Effector CD4-positive, alpha-beta T cell (primary cell): Measurements from ENCODE around the gene ADGRG1.

Experiments
- DNase-seq: peaks from one replicate; pipeline ENCODE4 v3.0.0-alpha.2; 2020

Gene ADGRG1

DNA sequence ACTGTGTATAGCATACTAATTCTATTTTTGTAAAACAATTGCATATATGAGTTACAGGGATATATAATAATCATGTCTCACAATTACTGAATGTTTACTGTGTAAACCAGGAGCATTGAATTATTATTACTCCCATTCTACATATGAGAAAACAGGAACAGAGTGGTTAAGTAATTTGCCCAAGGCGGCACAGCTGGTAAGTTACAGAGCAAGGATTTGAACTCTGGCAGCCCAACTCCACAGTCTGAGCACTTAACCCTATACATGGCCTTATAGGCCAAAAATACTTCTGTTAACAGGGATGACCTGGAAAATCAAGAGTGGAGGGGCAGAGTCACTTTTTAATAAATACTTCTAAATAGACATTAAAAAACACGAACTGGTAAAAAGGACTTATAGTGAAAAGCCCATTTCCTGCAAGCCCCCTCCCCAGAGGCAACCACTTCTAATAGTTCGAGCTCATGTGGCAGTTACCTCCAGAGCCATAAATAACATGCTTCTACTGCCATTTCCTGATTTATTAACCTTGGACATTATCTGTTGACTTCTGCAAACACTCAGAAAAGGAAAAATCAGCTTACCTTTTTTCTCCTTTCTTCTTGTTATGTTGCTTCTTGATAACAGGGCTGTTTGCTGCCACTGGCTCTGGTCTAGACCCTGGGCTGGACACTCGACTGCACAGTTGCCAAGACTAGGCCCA is 22.1 kb upstream of the ADGRG1 start:
- DNase-seq: no peak

DNA sequence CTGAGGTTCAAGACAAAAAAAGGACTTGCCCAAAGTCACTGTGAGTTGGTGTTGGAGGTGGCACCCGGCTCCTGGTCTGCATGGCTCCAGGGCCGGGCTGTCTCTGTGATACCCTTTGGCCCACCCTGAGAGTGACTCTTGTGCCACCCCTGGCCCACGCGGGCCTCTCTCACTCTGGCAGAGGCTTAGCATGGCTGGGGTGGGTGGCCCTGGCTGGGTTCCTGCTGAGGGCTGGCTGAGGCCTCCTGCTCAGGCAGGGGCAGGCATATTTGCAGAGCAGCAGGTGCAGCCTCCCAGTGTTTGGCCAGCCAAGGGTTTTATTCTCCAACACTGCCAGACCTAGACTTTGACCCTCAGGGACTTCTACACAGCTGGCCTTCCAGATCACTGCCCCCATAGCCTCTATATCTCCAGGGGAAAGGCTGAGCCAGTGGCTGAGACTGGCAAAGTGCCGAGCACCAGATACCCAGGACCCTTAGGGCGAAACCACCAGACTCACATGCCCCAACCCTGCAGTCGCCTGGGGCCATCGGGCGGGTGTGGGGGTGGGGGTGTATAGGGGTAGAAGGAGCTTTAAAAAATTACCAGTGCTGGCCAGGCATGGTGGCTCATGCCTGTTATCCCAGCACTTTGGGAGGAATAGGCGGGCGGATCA is 21.5 kb upstream of the ADGRG1 start:
- DNase-seq: no peak

DNA sequence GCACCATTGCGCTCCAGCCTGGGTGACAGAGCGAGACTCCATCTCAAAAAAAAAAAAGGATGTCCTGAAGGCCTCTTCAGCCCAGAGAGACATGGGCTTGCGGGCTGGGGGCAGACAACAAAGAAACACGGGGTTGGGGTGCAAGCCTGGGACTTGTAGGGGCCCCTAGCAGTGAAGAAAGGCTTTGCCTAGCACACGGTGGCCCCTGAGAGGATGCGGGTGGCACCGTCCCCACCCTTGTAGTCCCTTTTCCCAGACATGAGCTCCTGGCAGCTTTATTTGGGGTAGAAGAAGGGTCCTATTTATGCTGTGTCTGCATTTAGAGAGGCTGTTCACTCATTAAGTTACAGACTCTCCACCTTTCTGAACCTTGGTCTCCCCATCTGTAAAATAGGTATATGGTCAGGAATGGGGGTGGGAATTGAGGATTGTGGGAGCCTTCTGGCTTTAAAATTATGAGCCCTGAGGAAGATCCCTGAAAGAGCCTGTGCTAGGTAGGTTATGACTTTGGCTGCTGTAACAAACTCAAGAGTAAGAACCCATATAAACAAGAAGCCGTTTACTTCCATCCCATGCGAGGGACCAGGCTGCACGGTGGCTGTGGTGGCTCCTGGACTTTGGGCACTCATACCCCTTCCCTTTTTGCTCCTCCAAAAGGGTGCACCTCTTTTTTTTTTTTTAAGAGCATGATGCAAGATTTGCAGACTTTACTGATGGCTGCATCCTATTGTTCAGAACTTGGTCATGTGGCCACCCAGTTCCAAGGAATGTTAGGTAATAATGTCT is 20.6 kb upstream of the ADGRG1 start:
- DNase-seq: no peak

GRCh38 chr16:57608462-57609113 is 19.8 kb upstream of the ADGRG1 start:
- DNase-seq: no peak

DNA sequence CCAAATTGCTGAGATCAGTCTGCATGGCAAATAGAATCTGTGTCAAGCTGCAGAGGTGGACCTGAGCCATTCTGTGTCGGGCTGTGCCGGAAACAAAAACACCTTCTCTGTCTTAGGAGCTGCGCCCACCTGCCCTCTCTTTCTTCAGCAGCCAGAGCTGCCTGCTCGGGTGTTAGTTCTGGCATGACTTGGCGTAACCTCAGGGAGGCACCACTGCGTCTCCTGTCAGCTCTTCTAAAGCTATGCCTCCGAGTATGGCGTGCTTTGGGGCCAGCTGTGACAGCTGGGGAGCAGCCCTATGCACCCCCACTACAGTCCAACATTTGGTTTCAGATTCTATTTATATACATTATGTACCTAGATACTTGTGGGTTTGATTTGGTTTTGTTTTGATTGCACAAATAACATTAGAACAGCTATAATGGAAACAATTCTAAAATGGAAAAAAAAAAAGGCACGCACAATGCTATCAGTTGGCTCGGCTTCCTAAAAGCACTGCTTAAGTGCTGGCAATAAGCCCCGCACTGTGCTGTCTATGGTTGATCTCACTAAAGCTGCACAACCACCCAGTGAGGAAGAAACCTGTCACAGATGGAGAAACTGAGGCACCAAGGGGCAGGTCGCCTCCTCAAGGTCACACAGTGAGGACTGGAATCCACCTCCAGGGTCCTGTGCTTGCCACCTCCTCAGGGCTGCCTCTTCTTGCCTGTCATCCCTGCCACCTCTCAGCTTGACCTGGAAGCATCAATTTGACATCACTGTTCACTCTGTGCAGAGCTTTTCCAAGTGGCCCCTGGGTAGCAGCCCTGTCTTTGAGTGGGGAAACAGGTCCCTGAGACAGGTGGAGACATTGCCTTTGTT is 18.7 kb upstream of the ADGRG1 start:
- DNase-seq: no peak

GRCh38 chr16:57610611-57611010 is 17.8 kb upstream of the ADGRG1 start:
- DNase-seq: no peak

- no peak for DNase-seq
Observed at GRCh38 chr16:57611181-57611580, 17.2 kb upstream of the ADGRG1 start.

- DNase-seq: no peak
Observed at GRCh38 chr16:57611706-57612105, 16.7 kb upstream of the ADGRG1 start.

DNA sequence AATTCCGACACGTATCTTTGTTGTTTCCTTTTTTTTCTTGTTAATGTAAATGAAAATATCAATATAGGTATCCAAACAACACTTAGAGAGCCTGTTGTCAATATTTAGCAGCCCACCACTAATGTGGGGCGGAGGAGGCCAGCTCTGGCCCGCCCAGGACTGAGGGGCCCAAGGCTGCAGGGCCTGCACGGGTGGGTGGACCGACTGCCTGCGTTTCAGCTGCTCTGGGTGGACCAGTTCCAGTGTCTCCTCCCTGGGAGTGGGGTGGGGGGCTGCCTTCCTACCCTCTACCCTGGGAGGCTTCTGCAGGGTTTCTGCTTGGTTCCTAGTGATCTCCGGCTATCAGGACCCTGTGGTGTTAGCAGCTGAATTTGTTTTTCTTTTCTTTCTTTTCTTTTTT is 15.9 kb upstream of the ADGRG1 start:
- no peak for DNase-seq

- no peak for DNase-seq
Observed at GRCh38 chr16:57613514-57613913, 14.9 kb upstream of the ADGRG1 start.

- no peak for DNase-seq
Observed at GRCh38 chr16:57614536-57614935, 13.9 kb upstream of the ADGRG1 start.

- DNase-seq: no peak
Observed at GRCh38 chr16:57614944-57615343, 13.5 kb upstream of the ADGRG1 start.

DNA sequence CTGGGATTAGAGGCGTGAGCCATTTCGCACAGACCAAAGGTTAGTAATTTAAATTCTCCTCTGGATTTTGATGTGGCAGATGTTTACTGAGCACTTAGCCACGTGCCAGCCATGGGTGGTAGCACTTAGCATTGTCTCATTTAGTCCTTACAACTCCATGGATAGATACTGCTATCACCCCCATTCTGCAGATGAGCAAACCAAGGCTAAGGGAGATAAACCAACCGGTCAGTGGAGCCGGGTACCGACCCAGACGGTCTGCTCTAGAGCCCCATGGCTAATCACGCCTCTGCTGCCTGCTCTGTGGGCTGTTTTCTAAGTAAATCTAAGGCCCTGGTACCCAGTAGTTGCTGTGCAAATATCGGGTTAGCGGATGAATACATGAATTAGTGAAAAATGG is 12.6 kb upstream of the ADGRG1 start:
- DNase-seq: no peak

DNA sequence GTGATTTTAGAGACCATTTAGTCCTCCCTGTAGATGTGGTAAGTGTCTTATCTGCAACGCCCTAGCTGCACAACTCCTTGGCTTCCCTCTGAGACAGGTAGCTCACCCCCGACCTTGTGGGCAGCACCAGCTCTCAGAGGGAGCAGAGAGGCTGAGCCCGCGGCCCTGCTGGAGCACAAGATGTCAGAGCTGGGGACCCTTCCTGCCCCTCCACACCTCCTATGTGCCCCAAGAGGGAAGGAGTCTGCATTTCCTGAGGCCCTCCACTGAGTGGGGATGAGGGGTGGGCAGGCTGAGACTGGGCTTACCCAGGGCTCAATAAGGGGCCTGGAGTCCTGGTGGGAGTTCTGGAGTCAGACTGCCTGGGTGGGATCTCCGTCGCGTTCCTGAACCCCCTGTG is 12.2 kb upstream of the ADGRG1 start:
- DNase-seq: no peak

DNA sequence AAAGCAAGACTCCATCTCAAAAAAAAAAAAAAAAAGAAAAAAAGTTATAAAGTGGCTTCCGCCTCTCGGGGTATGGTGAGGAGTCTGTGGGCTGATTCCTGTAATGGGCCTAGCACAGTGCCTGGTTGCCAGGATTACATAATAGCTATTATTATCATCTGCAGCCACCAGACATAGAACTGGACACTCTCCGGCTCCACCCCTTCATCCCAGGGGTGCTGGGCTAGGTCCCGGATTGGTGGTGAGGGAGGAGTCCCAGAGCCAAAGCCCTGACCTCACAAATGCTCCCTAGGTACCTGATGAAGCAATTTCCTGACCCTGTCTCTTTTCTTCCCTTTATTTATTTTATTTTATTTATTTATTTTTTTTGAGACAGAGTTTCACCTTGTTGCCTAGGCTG is 11.6 kb upstream of the ADGRG1 start:
- DNase-seq: no peak

DNA sequence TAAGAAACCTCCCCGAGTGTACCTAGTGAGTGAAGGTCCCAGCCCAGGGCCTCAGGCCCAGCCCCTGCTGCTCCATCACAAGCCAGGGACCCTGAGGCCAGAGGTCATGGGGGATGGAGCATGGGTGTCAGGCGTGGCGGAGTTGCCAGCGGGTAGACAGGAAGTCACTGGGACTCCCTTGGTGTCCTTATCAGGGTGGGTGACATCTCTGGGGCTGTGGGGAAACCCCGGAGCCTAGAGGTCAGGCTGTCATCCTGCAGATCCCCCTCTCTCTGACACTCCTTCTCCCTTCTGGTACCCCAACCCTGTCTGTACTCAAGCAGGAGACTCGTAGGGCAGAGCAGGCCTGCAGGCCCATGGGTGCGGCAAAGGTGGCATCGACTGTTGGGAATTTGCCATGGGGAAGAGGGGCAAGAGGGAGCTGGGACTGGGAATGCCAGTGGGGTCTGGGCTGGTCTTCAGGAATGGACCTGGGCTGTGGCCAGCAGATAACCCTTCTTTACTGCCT is 10.8 kb upstream of the ADGRG1 start:
- no peak for DNase-seq

DNA sequence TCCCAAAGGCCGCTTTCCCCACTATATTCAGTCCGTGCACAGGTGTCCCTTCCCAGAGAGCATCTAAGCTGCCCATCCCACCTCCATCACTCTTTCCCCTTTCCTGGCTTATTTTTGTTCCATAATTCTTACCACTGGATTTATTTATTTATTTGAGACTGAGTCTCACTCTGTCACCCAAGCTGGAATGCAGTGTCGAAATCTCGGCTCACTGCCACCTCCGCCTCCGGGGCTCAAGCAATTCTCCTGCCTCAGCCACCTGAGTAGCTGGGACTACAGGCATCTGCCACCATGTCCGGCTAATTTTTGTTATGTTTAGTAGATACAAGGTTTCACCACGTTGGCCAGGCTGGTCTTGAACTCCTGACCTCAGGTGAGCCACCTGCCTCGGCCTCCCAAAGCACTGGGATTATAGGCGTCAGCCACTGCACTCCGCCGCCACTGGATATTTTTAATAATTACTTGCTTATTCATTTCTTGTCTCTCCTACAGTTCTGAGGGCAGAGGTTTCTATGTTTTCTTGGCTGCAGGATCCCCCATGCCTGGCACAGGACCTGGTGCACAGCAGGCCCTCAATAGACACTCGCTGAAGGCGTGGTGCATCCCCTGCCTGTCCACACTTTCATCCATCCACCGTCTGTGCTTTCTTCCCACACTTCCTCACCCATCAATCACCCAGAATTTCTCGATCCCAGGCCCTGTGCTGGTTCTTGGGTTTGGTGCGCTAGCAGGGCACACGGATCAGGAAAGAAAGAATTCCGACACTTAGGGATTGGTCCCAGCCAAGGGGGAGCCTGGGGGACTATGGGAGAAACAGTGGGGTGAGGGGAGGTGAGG is 9.9 kb upstream of the ADGRG1 start:
- DNase-seq: no peak

- no peak for DNase-seq
Observed at GRCh38 chr16:57619133-57619605, 9.3 kb upstream of the ADGRG1 start.

- DNase-seq: no peak
Observed at GRCh38 chr16:57619606-57620334, 8.7 kb upstream of the ADGRG1 start.
